Fibroblast of mammary gland (primary cell): Measurements from ENCODE around the gene BEND3.
A peak's percentile ranks its signal among the peaks of the same experiment; 100 is the strongest.
"Not testable (repeated sequence)": the region's sequence is repeated elsewhere in the genome, so short reads cannot be mapped to it uniquely, and the experiment has no call there.

Experiments
- DNase-seq: peaks from one replicate; pipeline ENCODE4 v3.0.0-alpha.2; 2010; ENCODE audit warnings: low read depth
- H3K4me3 ChIP-seq: 2 replicates; pipeline ENCODE4 v1.5.1; 2011; ENCODE audit warnings: low read depth, mild to moderate bottlenecking, low read length, moderate library complexity; ENCODE audit not compliant: control insufficient read depth
- TF ChIP-seq, protein P1 (sequence below): conservative IDR thresholded peaks from 2 replicates; pipeline ENCODE4 v1.5.1; 2011; ENCODE audit warnings: low read depth, low read length, inconsistent platforms; ENCODE audit not compliant: control insufficient read depth, insufficient read depth

The BEND3 gene

GRCh38 chr6:107114926-107115694 lies at the start of gene BEND3:
BEND3 (minus strand) TSS chr6:107115515; CDS start chr6:107099285, 16,230 bp downstream.
- TF ChIP-seq, protein P1, sequence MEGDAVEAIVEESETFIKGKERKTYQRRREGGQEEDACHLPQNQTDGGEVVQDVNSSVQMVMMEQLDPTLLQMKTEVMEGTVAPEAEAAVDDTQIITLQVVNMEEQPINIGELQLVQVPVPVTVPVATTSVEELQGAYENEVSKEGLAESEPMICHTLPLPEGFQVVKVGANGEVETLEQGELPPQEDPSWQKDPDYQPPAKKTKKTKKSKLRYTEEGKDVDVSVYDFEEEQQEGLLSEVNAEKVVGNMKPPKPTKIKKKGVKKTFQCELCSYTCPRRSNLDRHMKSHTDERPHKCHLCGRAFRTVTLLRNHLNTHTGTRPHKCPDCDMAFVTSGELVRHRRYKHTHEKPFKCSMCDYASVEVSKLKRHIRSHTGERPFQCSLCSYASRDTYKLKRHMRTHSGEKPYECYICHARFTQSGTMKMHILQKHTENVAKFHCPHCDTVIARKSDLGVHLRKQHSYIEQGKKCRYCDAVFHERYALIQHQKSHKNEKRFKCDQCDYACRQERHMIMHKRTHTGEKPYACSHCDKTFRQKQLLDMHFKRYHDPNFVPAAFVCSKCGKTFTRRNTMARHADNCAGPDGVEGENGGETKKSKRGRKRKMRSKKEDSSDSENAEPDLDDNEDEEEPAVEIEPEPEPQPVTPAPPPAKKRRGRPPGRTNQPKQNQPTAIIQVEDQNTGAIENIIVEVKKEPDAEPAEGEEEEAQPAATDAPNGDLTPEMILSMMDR: no peak
- DNase-seq: no peak

GRCh38 chr6:107164299-107164698 lies 49.0 kb upstream of the BEND3 start:
- H3K4me3 ChIP-seq, DNase-seq: not testable (repeated sequence)

More at GRCh38 chr6:107114926-107115694, at the start of gene BEND3:
- peak within 1 kb of the TSS; percentile 55 for H3K4me3 ChIP-seq

DNA sequence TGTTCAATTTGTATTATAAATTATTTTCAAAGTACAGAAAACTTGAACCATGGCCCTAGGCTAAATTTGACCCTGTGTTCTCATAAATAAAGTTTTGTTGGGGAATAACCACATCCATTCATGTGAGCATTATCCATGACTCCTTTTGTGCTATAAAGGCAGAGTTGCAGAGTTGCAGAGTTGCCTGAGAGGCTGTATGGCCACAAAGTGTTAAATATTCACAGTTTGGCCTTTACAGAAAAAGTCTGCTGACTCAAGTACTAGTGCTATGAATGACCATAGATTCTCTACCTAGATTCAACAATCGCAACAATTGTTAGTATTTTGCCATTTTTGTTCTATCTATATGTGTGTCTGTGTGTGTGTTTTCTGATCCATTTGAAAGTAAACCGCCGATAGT lies 46.2 kb upstream of the BEND3 start:
- no peak for DNase-seq
- no peak overlapping the region for H3K4me3 ChIP-seq
- TF ChIP-seq, protein P1: no peak

- H3K4me3 ChIP-seq: no peak overlapping the region
- TF ChIP-seq, protein P1: no peak
- no peak for DNase-seq
These were observed 41.3 kb upstream of the BEND3 start for GRCh38 chr6:107156617-107157016.

DNA sequence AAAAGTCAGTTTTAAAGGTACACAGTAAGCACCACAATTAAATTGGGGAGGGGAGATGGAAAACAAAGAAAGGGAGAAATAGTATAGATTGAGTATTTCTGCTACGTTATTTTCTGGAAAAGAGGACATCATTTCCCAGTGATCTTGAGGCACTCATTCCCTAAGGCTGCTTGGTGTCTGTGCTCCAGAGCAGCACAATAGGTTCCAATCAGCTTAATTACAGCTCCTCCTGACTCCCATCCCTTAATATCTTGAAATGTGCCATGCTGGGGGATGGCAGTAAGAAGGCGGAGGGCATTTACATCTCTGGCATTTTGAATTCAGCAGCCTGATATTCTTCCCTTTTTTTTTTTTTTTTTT lies 39.5 kb upstream of the BEND3 start:
- H3K4me3 ChIP-seq: no peak overlapping the region
- TF ChIP-seq, protein P1: no peak
- no peak for DNase-seq

GRCh38 chr6:107154131-107154800 lies 39.0 kb upstream of the BEND3 start:
- no peak overlapping the region for H3K4me3 ChIP-seq
- TF ChIP-seq, protein P1: no peak
- DNase-seq: no peak

- H3K4me3 ChIP-seq: no peak overlapping the region
- DNase-seq: no peak
- TF ChIP-seq, protein P1: no peak
These were observed 37.5 kb upstream of the BEND3 start for GRCh38 chr6:107152638-107153430.
